HUES48 (cell line): Measurements from ENCODE around the gene ZNF525.
"Not testable (repeated sequence)": the region's sequence is repeated elsewhere in the genome, so short reads cannot be mapped to it uniquely, and the experiment has no call there.

ENCODE experiments used
- H3K27ac ChIP-seq: one replicate; pipeline ENCODE4 v1.7.0; 2013; ENCODE audit warnings: low read depth, low read length, inconsistent platforms
- H3K27me3 ChIP-seq: 2 replicates; pipeline ENCODE4 v1.6.1; 2013; ENCODE audit warnings: mild to moderate bottlenecking, low read length; ENCODE audit not compliant: control insufficient read depth, insufficient read depth
- H3K36me3 ChIP-seq: 2 replicates; pipeline ENCODE4 v1.6.1; 2013; ENCODE audit warnings: low read length; ENCODE audit not compliant: control insufficient read depth, insufficient read depth
- H3K4me1 ChIP-seq: 2 replicates; pipeline ENCODE4 v1.6.1; 2013; ENCODE audit warnings: mild to moderate bottlenecking, low read length; ENCODE audit not compliant: control insufficient read depth, insufficient read depth
- H3K4me3 ChIP-seq: 2 replicates; pipeline ENCODE4 v1.5.1; 2013; ENCODE audit warnings: mild to moderate bottlenecking, low read depth, low read length
- H3K9ac ChIP-seq: 2 replicates; pipeline ENCODE4 v1.6.1; 2013; ENCODE audit warnings: mild to moderate bottlenecking, low read depth, low read length, moderate library complexity
- H3K9me3 ChIP-seq: 2 replicates; pipeline ENCODE4 v1.6.1; 2013; ENCODE audit warnings: low read length; ENCODE audit not compliant: control insufficient read depth, insufficient read depth

ZNF525 gene

DNA sequence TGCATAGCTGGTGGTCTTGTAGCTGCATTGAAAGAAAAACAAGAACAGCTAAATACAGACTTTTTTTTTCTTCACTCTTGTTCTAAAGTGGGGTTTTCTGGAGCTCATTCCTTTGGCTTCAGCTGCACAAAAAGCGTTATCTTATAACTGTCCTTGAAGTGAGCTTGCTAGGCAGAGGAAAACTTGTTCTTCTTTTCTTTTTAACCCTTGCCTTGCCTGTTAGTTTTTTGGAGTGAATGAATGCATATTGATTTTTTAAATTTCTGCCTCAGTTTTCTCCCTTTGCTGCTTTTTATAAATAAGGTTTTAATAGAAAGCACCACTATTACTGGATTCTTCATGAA lies 31.0 kb downstream of the ZNF525 start:
- Histone ChIP-seq H3K9me3 (no peaks in the 10 kb centered on the region), H3K27me3 (no peaks in the 10 kb centered on the region), H3K4me1 (peaks cover 7% of the 10 kb centered on the region), H3K27ac (no peak overlapping the region), H3K4me3 (peak overlapping the region; percentile 95), H3K9ac (no peak overlapping the region), H3K36me3 (peaks cover 28% of the 10 kb centered on the region)

DNA sequence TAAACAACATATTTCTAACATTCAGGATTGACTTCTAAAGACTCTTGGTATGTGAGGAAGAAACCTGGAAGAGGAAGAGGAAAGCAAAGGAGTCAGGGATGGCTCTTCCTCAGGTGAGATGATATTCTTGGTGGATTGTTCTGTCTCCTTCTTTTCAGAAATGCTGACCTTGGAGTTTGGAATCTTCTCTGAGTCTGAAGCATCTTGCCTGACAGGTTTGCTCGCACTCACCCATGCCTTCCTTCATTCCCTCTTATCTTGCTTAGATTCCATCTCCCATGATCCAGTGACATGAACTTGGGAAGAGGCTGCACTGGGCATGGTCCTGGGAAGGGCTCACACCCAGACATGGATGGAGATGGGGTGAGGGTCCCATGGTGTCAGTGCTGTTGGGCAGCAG lies 32.4 kb downstream of the ZNF525 start:
- not testable (repeated sequence) for H3K4me3 ChIP-seq, H3K9me3 ChIP-seq, H3K27me3 ChIP-seq, H3K4me1 ChIP-seq, H3K9ac ChIP-seq, H3K27ac ChIP-seq
- peaks cover 36% of the 10 kb centered on the region for H3K36me3 ChIP-seq

DNA sequence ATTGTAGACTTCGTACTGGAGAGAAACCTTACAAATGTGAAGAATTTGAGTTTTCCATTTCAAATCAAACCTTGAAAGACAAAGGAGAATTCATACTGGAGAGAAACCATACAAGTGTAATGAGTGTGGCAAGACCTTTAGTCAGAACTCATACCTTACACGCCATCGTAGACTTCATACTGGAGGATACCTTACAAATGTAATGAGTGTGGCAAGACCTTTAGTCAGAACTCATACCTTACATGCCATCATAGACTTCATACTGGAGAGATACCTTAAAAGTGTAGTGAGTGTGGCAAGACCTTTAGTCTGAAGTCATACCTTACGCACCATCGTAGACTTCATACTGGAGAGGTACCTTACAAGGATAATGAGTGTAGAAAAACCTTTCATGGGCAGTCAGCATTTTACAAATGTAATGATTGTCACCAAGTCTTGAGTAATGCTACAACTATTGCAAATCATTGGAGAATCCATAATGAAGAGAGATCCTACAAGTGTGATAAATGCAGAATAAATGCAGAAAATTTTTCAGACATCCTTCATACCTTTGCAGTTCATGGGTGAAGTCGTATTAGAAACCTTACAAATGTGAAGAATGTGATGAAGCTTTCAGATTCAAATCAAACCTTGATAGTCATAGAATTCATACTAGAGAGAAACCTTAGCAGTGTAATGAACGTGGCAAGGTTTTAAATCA lies 44.1 kb downstream of the ZNF525 start:
- H3K9me3 ChIP-seq: peaks cover 42% of the 10 kb centered on the region
- no peaks in the 10 kb centered on the region for H3K27me3 ChIP-seq
- H3K4me1 ChIP-seq: no peaks in the 10 kb centered on the region
- no peak overlapping the region for H3K27ac ChIP-seq
- H3K9ac ChIP-seq: no peak overlapping the region
- peaks cover 44% of the 10 kb centered on the region for H3K36me3 ChIP-seq
- H3K4me3 ChIP-seq: no peak overlapping the region

DNA sequence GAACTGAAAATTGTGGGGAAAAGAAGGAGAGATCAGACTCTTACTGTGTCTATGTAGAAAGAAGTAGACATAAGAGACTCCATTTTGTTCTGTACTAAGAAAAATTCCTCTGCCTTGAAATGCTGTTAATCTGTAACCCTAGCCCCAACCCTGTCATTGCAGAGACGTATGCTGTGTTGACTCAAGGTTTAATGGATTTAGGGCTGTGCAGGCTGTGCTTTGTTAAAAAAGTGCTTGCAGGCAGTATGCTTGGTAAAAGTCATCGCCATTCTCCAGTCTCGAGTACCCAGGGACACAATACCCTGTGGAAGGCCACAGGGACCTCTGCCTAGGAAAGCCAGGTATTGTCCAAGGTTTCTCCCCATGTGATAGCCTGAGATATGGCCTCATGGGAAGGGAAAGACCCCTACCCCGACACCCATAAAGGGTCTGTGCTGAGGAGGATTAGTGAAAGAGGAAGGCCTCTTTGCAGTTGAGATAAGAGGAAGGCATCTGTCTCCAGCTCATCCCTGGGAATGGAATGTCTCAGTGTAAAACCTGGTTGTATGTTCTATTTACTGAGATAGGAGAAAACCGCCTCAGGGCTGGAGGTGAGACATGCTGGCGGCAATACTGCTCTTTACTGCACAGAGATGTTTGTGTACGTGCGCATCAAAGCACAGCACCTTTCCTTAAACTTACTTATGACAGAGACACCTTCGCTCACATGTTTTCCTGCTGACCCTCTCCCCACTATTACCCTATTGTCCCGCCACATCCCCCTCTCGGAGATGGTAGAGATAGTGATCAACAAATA lies 55.2 kb downstream of the ZNF525 start:
- H3K4me1 ChIP-seq, H3K9me3 ChIP-seq, H3K36me3 ChIP-seq, H3K27me3 ChIP-seq, H3K4me3 ChIP-seq, H3K9ac ChIP-seq: not testable (repeated sequence)
- peak overlapping the region; percentile 50 for H3K27ac ChIP-seq

DNA sequence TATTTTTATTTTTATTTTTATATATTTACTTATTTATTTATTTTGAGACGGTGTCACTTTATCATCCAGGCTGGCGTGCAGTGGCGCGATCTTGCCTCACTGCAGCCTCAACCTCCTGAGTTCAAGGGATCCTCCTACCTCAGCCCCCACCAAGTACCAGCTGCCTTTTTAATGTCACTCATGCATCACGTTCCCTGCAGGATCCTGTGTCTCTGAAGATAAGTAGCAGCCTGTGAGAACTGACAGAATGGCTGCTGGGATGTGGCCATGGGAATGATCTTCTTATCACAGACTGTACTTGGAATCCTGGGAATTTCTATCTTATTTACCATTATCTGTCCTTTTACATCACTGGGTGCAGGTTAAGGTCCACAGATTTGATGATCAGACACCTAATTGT lies 57.0 kb downstream of the ZNF525 start:
- Histone ChIP-seq H3K27me3 (no peaks in the 10 kb centered on the region), H3K9ac (no peak overlapping the region), H3K27ac (no peak overlapping the region), H3K36me3 (no peaks in the 10 kb centered on the region), H3K9me3 (no peaks in the 10 kb centered on the region), H3K4me3 (no peak overlapping the region), H3K4me1 (no peaks in the 10 kb centered on the region)

DNA sequence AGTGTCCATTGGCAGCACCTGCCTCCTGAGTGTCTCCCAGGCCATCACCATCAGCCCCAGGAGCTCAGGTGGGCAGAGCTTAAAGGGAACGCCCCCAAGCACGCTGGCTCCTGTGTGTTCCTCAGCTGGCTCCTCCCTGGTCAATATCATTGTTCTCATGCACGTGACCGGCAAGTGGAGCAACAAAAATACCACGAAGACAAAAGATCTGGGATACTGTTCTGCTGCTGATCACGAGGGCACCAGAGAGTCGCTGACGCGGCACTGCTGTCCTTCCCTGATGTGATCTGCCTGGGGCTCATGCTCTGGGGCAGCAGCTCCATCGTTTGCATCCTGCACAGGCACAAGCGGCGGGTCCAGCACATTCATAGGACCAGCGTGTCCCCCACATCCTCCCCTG lies 57.6 kb downstream of the ZNF525 start:
- not testable (repeated sequence) for H3K36me3 ChIP-seq, H3K4me3 ChIP-seq, H3K27me3 ChIP-seq, H3K27ac ChIP-seq, H3K9ac ChIP-seq, H3K4me1 ChIP-seq, H3K9me3 ChIP-seq

DNA sequence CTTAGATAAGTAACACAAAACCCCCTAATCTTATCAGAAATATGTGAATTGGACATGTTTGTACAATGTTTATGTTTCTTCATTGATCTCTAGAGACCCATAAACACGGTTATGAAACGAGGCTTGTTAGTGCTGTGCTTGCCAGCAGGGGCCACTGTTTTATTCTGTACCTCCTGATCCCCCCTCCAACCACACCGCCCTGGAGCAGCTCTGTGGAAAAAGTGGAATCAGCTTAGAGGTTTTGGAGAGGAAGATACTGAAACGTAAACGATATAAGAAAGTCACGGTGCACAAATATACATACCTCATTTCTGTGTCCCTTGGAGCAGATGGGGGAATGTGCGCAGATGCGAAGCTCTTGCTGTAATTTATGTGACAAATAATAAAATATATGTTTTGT lies 58.2 kb downstream of the ZNF525 start:
- H3K27ac ChIP-seq, H3K9ac ChIP-seq, H3K27me3 ChIP-seq, H3K36me3 ChIP-seq, H3K9me3 ChIP-seq, H3K4me3 ChIP-seq, H3K4me1 ChIP-seq: not testable (repeated sequence)

DNA sequence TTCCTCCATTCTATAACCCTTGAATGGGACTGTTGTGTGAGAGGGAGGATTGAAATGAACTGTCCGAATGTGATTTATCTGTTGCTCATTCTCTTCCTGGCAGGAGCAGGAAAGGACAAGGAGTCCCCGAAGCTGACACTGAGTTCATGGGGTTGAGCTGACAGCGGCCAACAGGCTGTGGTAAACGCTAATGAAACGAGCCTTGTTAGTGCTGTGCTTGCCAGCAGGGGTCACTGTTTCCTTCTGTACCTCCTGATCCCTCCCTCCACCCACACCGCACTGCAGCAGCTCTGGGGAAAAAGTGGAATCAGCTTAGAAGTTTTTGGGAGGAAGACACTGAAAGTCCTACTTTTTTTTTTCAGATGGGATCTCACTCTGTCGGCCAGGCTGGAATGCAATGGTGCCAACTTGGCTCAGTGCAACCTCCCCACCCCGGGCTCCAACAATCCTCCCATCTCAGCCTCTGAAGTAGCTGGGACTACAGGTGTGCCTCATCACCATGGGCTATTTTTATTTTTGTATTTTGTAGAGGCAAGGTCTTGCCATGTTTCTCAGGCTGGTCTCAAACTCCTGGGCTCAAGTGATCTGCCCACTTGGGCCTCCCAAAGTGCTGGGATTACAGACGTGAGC lies 59.6 kb downstream of the ZNF525 start:
- no peaks in the 10 kb centered on the region for H3K36me3 ChIP-seq
- H3K27me3 ChIP-seq: no peaks in the 10 kb centered on the region
- no peaks in the 10 kb centered on the region for H3K9me3 ChIP-seq
- H3K4me3 ChIP-seq: no peak overlapping the region
- no peak overlapping the region for H3K9ac ChIP-seq
- no peak overlapping the region for H3K27ac ChIP-seq
- no peaks in the 10 kb centered on the region for H3K4me1 ChIP-seq

DNA sequence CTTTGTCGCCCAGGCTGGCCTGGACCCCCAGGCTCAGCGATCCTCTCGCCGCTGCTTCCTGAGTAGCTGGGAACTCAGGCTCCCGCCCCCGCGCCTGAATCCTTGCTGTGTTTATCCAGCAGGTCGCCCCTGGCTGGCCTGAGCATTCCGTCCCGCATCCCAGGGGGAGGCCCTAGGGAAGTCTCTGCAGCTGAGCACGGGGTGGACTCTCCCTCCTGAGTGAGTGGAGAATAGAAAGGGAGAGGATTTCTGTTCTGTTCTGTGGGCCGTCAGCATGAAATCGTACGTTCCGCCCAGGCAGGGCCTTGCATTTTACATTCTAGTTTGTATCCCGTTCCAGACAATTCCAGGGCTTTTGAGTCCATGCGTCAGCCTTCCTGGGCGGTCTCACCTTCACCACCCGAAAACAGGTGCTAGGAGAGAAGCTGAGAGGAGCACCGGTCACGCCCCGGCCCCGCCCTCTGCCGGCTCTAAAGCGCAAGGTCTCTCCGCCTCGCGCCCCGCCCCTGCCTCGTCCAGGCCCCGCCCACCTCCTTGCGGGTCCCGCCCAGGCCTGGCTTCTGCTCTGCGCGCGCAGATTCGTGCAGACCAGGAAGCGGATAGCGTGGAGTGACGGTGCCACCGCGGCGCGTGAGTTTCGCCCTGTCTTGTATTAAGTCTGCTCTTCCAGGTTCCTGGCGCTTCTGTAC lies 66.0 kb downstream of the ZNF525 start, which contains the start of gene ZNF761:
Gene ZNF761, plus strand, starts transcription at position 586 of the 689 bp plus-strand sequence. CDS start 15,285 bp downstream, outside the sequence.
- Histone ChIP-seq H3K9ac (peak within 1 kb of the TSS; percentile 72), H3K4me1 (peaks cover 7% of the 10 kb centered on the region), H3K4me3 (peak within 1 kb of the TSS; percentile 95), H3K27ac (peak within 1 kb of the TSS; percentile 90), H3K36me3 (peaks cover 31% of the 10 kb centered on the region), H3K9me3 (no peaks in the 10 kb centered on the region), H3K27me3 (no peaks in the 10 kb centered on the region)

DNA sequence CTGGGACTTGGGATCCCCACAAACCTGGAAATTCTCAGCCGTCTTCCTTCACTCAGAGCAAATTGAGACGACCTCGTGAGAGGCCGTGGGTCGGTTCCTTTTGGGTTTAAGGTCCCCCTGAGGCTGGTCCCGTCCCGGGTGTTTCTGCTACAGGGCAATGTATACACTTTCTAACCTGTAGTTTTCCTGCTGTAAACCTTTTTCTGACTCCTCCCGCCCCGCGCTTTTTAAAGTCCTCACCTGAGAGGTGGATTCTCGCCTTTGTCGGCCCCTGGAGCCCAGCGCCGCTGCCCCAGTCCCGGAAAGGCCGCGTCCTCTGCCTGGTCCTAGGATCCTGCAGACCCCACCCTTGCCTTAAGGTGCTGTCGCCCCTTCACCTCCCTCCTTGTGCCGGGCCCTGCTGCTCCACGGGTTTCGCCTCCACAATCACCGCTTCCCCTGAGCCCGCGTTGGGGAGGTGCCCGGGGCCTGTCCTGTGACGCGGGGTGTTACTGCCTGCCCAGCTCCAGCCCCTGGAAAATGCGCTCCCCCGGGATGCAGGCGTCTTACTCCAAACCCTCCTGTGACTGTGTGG lies 66.7 kb downstream of the ZNF525 start:
- peaks cover 7% of the 10 kb centered on the region for H3K4me1 ChIP-seq
- no peaks in the 10 kb centered on the region for H3K27me3 ChIP-seq
- no peaks in the 10 kb centered on the region for H3K9me3 ChIP-seq
- peak overlapping the region; percentile 67 for H3K9ac ChIP-seq
- peak overlapping the region; percentile 95 for H3K4me3 ChIP-seq
- H3K36me3 ChIP-seq: peaks cover 36% of the 10 kb centered on the region
- H3K27ac ChIP-seq: peak overlapping the region; percentile 60
